Panc1 (cell line): Measurements from ENCODE around the gene FSTL4. TPM values are rescaled to one million over a fixed set of nuclear protein-coding genes. Genes with fewer than 3 reads are reported as not detected.

ENCODE experiments used
- ATAC-seq: fragments of 200-7000 bp; cut with Tn5 transposase; 2 replicates; pipeline ENCODE4 v1.9.1; 2020; ENCODE audit warnings: mild to moderate bottlenecking, moderate library complexity
- BruUV-seq: library from RNA; stranded (reverse); fragments of 400-500 nt; replicated peaks from 2 replicates; lab custom pipeline; 2021; lab: Mats Ljungman, UMichigan
- CTCF ChIA-PET: fragments of 300-600 bp; sonication (Branson Sonifier 250); formaldehyde crosslinking; loops from one replicate; lab custom pipeline; 2022; ENCODE audit warnings: antibody characterized with exemption; lab: Charles Lee
- POLR2A ChIA-PET: fragments of 300-600 bp; sonication (Branson Sonifier 250); formaldehyde crosslinking; loops from one replicate; lab custom pipeline; 2022; ENCODE audit warnings: antibody characterized with exemption; lab: Charles Lee
- DNase-seq: peaks from one replicate; pipeline ENCODE4 v3.0.0-alpha.2; 2010; ENCODE audit warnings: low read depth, low spot score
- H3K27ac ChIP-seq: 2 replicates; pipeline ENCODE4 v1.5.1; 2011; ENCODE audit warnings: mild to moderate bottlenecking, low read length, inconsistent platforms
- H3K27me3 ChIP-seq: fragments of 200-500 bp; sonication (Bioruptor generic); 2 replicates; pipeline ENCODE4 v1.6.0; 2014; ENCODE audit warnings: low read length, inconsistent platforms; ENCODE audit not compliant: control insufficient read depth, insufficient read depth
- H3K36me3 ChIP-seq: fragments of 200-500 bp; sonication (Bioruptor generic); 2 replicates; pipeline ENCODE4 v1.5.1; 2014; ENCODE audit warnings: inconsistent platforms, mild to moderate bottlenecking, low read length, moderate library complexity; ENCODE audit not compliant: control insufficient read depth, insufficient read depth
- H3K4me1 ChIP-seq: 2 replicates; pipeline ENCODE4 v1.5.1; 2011; ENCODE audit warnings: inconsistent platforms, mild to moderate bottlenecking, low read length, moderate library complexity; ENCODE audit not compliant: control insufficient read depth, insufficient read depth
- H3K4me3 ChIP-seq, 2 experiments: 2 replicates each; pipeline ENCODE4 v1.5.1; 2011 to 2012; ENCODE audit warnings: low read depth in 2 of 2, low read length in 2 of 2, mild to moderate bottlenecking in 2 of 2, inconsistent platforms in 1 of 2, moderate library complexity in 1 of 2
- H3K9me3 ChIP-seq: fragments of 200-500 bp; sonication (Bioruptor generic); 2 replicates; pipeline ENCODE4 v1.5.1; 2014; ENCODE audit warnings: low read depth, mild to moderate bottlenecking, inconsistent platforms, low read length, moderate library complexity; ENCODE audit not compliant: control insufficient read depth, insufficient read depth
- CTCF ChIP-seq: fragments of 450-650 bp; IDR thresholded peaks from 2 replicates; pipeline ENCODE4 v1.5.1; 2017; ENCODE audit warnings: mild to moderate bottlenecking
- POLR2AphosphoS5 ChIP-seq: IDR thresholded peaks from 2 replicates; pipeline ENCODE4 v1.6.1; 2012; ENCODE audit warnings: mild to moderate bottlenecking, low read depth, low read length, moderate library complexity
- REST ChIP-seq, 2 experiments: IDR thresholded peaks; 2 replicates each; pipeline ENCODE4 v1.6.1; 2011 to 2012; ENCODE audit warnings: low read depth in 2 of 2, control low read depth in 1 of 2, low read length in 1 of 2, mild to moderate bottlenecking in 1 of 2, moderate library complexity in 1 of 2; ENCODE audit not compliant: insufficient read depth in 1 of 2
- SIN3A ChIP-seq: IDR thresholded peaks from 2 replicates; pipeline ENCODE4 v1.6.1; 2012; ENCODE audit warnings: low read depth, mild to moderate bottlenecking, low read length, moderate library complexity, borderline replicate concordance; ENCODE audit not compliant: insufficient read depth
- TCF7L2 ChIP-seq: IDR thresholded peaks from 2 replicates; pipeline ENCODE4 v1.6.1; 2011; ENCODE audit warnings: mild to moderate bottlenecking, low read depth, low read length, inconsistent platforms
- in situ Hi-C: cut with HindIII; loops from 2 replicates; pipeline ENCODE4 v1.10.0; 2016; ENCODE audit warnings: low sequenced_read_pairs, low pct_unique_long_range_greater_than_20kb
- intact Hi-C: fragments of 100-400 bp; cut with micrococcal nuclease; formaldehyde crosslinking; loops from one replicate; pipeline ENCODE4 v1.10.0; 2022; ENCODE audit not compliant: unreplicated experiment
- total RNA-seq: library from RNA; stranded (reverse); gene quantifications from one replicate; pipeline ENCODE4 v1.2.1, GENCODE V29; 2021; ENCODE audit not compliant: unreplicated experiment

Gene FSTL4
- total RNA-seq, 1 experiment from 2014 or later: 0.18 TPM

- Histone ChIP-seq H3K36me3 (no peaks in the 10 kb centered on the region), H3K27me3 (peaks cover 20% of the 10 kb centered on the region), H3K4me1 (no peaks in the 10 kb centered on the region), H3K4me3 (no peak overlapping the region), H3K27ac (no peak overlapping the region), H3K9me3 (no peaks in the 10 kb centered on the region)
- ChIA-PET POLR2A (no interaction called here), CTCF (no interaction called here)
- no peak for ATAC-seq
- in situ Hi-C loops (no loop called here), intact Hi-C loops (no loop called here)
- TF ChIP-seq TCF7L2 (no peak), CTCF (no peak), SIN3A (no peak), POLR2AphosphoS5 (no peak), REST (IDR thresholded peaks at IDR 0.05; ENCODE audit: insufficient read depth in 1 of 2, low read depth in 2 of 2, low read length in 1 of 2) (no peak)
- no peak for DNase-seq
- BruUV-seq: no TSS peak
Observed at GRCh38 chr5:133474851-133475590, 137.3 kb downstream of the FSTL4 start.

DNA sequence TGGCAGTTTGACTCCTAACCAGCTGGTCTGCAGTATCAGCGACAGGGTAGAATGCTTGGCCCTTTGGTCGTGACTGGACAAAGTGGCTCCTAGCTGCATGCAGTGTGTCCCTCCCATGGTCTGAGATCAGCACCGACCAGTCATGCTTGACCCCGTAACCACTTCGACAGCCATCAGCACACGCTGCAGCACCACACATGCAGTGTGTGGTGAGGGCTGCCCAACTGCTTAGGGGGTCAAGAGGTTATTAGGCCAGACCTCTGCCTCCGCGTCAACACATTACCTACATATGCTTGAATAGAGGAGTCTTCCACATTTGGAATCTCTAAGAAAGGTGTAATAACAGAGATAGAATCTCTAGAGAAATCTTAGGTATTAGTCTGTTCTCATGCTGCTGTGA lies 139.1 kb downstream of the FSTL4 start:
- intact Hi-C loops: no loop called here
- Histone ChIP-seq H3K27ac (no peak overlapping the region), H3K27me3 (peaks cover 15% of the 10 kb centered on the region), H3K4me3 (no peak overlapping the region), H3K36me3 (no peaks in the 10 kb centered on the region), H3K4me1 (no peaks in the 10 kb centered on the region), H3K9me3 (no peaks in the 10 kb centered on the region)
- no peak for DNase-seq
- ATAC-seq: no peak
- in situ Hi-C loops: no loop called here
- no TSS peak for BruUV-seq
- ChIA-PET POLR2A (no interaction called here), CTCF (no interaction called here)
- TF ChIP-seq REST (IDR thresholded peaks at IDR 0.05; ENCODE audit: insufficient read depth in 1 of 2, low read depth in 2 of 2, low read length in 1 of 2): no peak
- TF ChIP-seq SIN3A: no peak
- TF ChIP-seq TCF7L2: no peak
- no peak for TF ChIP-seq CTCF
- TF ChIP-seq POLR2AphosphoS5: no peak
